Mucosa of rectum (tissue), 2 donors: ENCODE measurements around the gene GABBR2.

Source experiments
- H3K27ac ChIP-seq, 2 donors: one replicate each; pipeline ENCODE4 v1.7.0; 2013; ENCODE audit warnings: inconsistent platforms in 2 of 2, low read depth in 2 of 2, low read length in 2 of 2
- H3K27me3 ChIP-seq, 2 donors: one replicate each; pipeline ENCODE4 v1.7.0; 2013; ENCODE audit warnings: low read length in 2 of 2; ENCODE audit not compliant: control insufficient read depth in 2 of 2, insufficient read depth in 2 of 2
- H3K36me3 ChIP-seq, 2 donors: one replicate each; pipeline ENCODE4 v1.7.0; 2013; ENCODE audit warnings: low read length in 2 of 2; ENCODE audit not compliant: control insufficient read depth in 2 of 2, insufficient read depth in 2 of 2
- H3K4me1 ChIP-seq, 2 donors: one replicate each; pipeline ENCODE4 v1.7.0; 2013; ENCODE audit warnings: low read length in 2 of 2, mild to moderate bottlenecking in 1 of 2; ENCODE audit not compliant: control insufficient read depth in 2 of 2, insufficient read depth in 2 of 2
- H3K4me3 ChIP-seq, 2 donors: one replicate each; pipeline ENCODE4 v1.7.0; 2013; ENCODE audit warnings: low read length in 2 of 2
- H3K9ac ChIP-seq, 2 donors: one replicate each; pipeline ENCODE4 v1.7.0; 2013; ENCODE audit warnings: low read length in 2 of 2, low read depth in 1 of 2, mild to moderate bottlenecking in 1 of 2
- H3K9me3 ChIP-seq, 2 donors: one replicate each; pipeline ENCODE4 v1.7.0; 2013; ENCODE audit warnings: low read length in 2 of 2; ENCODE audit not compliant: control insufficient read depth in 2 of 2
- donor health status: healthy.
- donor health status: Normal muscosa, but diverticular disease.

The GABBR2 gene

GRCh38 chr9:98333703-98334582 lies 374.8 kb downstream of the GABBR2 start:
- no peak overlapping the region for H3K27ac ChIP-seq
- H3K9ac ChIP-seq: no peak overlapping the region
- no peaks in the 10 kb centered on the region for H3K9me3 ChIP-seq
- no peaks in the 10 kb centered on the region for H3K4me1 ChIP-seq
- H3K4me3 ChIP-seq: no peak overlapping the region
- no peaks in the 10 kb centered on the region for H3K36me3 ChIP-seq
- peaks cover 0 to 4% of the 10 kb centered on the region in 2 donors for H3K27me3 ChIP-seq

DNA sequence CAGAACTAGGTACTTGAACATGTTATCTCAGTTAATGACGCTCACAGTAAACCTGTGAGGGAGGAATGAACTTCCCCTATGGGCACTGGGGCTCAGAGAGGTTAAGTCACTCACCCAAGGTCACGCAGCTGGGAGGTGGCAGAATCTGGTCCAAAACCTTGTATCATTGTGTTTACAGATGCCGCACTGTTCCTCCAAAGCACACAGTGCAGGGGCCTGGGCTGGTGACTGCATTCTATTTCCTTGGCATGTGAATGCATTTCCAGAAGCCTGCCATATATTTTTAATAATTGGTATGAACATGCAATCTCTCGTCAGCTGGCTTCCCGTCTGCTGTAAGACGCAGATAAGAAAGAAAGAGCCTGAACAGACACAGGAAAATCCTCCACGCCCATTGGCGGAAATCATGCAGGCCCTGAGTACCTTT lies 376.3 kb downstream of the GABBR2 start:
- Histone ChIP-seq H3K36me3 (no peaks in the 10 kb centered on the region), H3K4me1 (no peaks in the 10 kb centered on the region), H3K27me3 (peaks cover 0 to 4% of the 10 kb centered on the region in 2 donors)

GRCh38 chr9:98331536-98332259 lies 377.0 kb downstream of the GABBR2 start:
- Histone ChIP-seq H3K27ac (no peak overlapping the region), H3K4me1 (no peaks in the 10 kb centered on the region), H3K9ac (no peak overlapping the region), H3K9me3 (no peaks in the 10 kb centered on the region), H3K4me3 (no peak overlapping the region), H3K36me3 (no peaks in the 10 kb centered on the region), H3K27me3 (peaks cover 0 to 4% of the 10 kb centered on the region in 2 donors)

More for the DNA sequence above, 376.3 kb downstream of the GABBR2 start:
- Histone ChIP-seq H3K27ac (no peak overlapping the region), H3K9me3 (no peaks in the 10 kb centered on the region), H3K9ac (no peak overlapping the region), H3K4me3 (no peak overlapping the region)

- Histone ChIP-seq H3K4me1 (no peaks in the 10 kb centered on the region), H3K9me3 (no peaks in the 10 kb centered on the region), H3K9ac (no peak overlapping the region), H3K27me3 (peaks cover 0 to 4% of the 10 kb centered on the region in 2 donors), H3K36me3 (no peaks in the 10 kb centered on the region), H3K27ac (no peak overlapping the region), H3K4me3 (no peak overlapping the region)
These were observed 377.9 kb downstream of the GABBR2 start for GRCh38 chr9:98330831-98331230.

GRCh38 chr9:98329904-98330303 lies 378.8 kb downstream of the GABBR2 start:
- Histone ChIP-seq H3K9me3 (no peaks in the 10 kb centered on the region), H3K4me1 (no peaks in the 10 kb centered on the region)

GRCh38 chr9:98329281-98329680 lies 379.5 kb downstream of the GABBR2 start:
- no peak overlapping the region for H3K4me3 ChIP-seq
- H3K27me3 ChIP-seq: peaks cover 0 to 4% of the 10 kb centered on the region in 2 donors
- no peaks in the 10 kb centered on the region for H3K9me3 ChIP-seq
- H3K36me3 ChIP-seq: no peaks in the 10 kb centered on the region
- no peak overlapping the region for H3K27ac ChIP-seq
- H3K4me1 ChIP-seq: no peaks in the 10 kb centered on the region
- no peak overlapping the region for H3K9ac ChIP-seq

More at GRCh38 chr9:98329904-98330303, 378.8 kb downstream of the GABBR2 start:
- Histone ChIP-seq H3K27ac (no peak overlapping the region), H3K36me3 (no peaks in the 10 kb centered on the region), H3K27me3 (peaks cover 0 to 4% of the 10 kb centered on the region in 2 donors), H3K4me3 (no peak overlapping the region), H3K9ac (no peak overlapping the region)

GRCh38 chr9:98328770-98329169 lies 380.0 kb downstream of the GABBR2 start:
- H3K9me3 ChIP-seq: no peaks in the 10 kb centered on the region

GRCh38 chr9:98328141-98328540 lies 380.6 kb downstream of the GABBR2 start:
- no peak overlapping the region for H3K27ac ChIP-seq
- no peak overlapping the region for H3K9ac ChIP-seq
- no peaks in the 10 kb centered on the region for H3K4me1 ChIP-seq
- H3K27me3 ChIP-seq: peaks cover 0 to 4% of the 10 kb centered on the region in 2 donors
- H3K4me3 ChIP-seq: no peak overlapping the region
- no peaks in the 10 kb centered on the region for H3K9me3 ChIP-seq
- H3K36me3 ChIP-seq: no peaks in the 10 kb centered on the region

More at GRCh38 chr9:98328770-98329169, 380.0 kb downstream of the GABBR2 start:
- Histone ChIP-seq H3K36me3 (no peaks in the 10 kb centered on the region), H3K4me1 (no peaks in the 10 kb centered on the region), H3K9ac (no peak overlapping the region), H3K4me3 (no peak overlapping the region), H3K27ac (no peak overlapping the region), H3K27me3 (peaks cover 0 to 4% of the 10 kb centered on the region in 2 donors)

DNA sequence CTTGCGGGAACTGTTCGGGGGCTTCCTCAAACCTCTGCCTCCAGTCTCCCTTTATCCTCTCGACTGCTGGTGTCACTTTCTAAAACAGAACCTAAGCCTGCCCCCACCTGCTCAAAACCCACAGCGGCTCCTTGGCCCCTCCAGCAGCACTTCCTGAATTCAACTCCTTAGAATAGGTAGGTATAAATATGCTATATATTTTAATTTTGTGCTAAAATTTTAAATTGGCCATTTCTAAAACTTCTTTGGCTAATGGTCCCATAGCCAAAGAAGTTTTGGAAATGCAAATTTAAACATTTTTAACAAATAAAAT lies 381.5 kb downstream of the GABBR2 start:
- Histone ChIP-seq H3K36me3 (no peaks in the 10 kb centered on the region), H3K27ac (no peak overlapping the region), H3K4me1 (no peaks in the 10 kb centered on the region), H3K9me3 (no peaks in the 10 kb centered on the region), H3K27me3 (peaks cover 0 to 4% of the 10 kb centered on the region in 2 donors), H3K9ac (no peak overlapping the region), H3K4me3 (no peak overlapping the region)
